Loucy (cell line): ENCODE results near the gene SLC28A1.

Experiments used
- H2AFZ ChIP-seq: fragments of 200-600 bp; sonication (generic); 2 replicates; pipeline ENCODE4 v1.6.0; 2016; ENCODE audit warnings: antibody characterized with exemption, mild to moderate bottlenecking, low read length, moderate library complexity
- H3F3A ChIP-seq: fragments of 200-600 bp; 2 replicates; pipeline ENCODE4 v1.6.0; 2016; ENCODE audit warnings: antibody characterized with exemption, low read depth, mild to moderate bottlenecking
- H3K27me3 ChIP-seq: fragments of 200-600 bp; sonication (generic); 2 replicates; pipeline ENCODE4 v1.6.1; 2014; ENCODE audit warnings: low read length, mild to moderate bottlenecking; ENCODE audit not compliant: insufficient read depth, poor library complexity, severe bottlenecking
- H3K36me3 ChIP-seq: fragments of 200-600 bp; sonication (generic); 2 replicates; pipeline ENCODE4 v1.6.1; 2016; ENCODE audit warnings: low read length; ENCODE audit not compliant: insufficient read depth
- H3K4me1 ChIP-seq: fragments of 200-600 bp; sonication (generic); 2 replicates; pipeline ENCODE4 v1.5.1; 2014; ENCODE audit warnings: low read length, mild to moderate bottlenecking; ENCODE audit not compliant: insufficient read depth, poor library complexity, severe bottlenecking
- H3K4me2 ChIP-seq: fragments of 200-600 bp; sonication (generic); 2 replicates; pipeline ENCODE4 v1.6.0; 2014; ENCODE audit warnings: antibody characterized with exemption, low read length, low read depth, mild to moderate bottlenecking; ENCODE audit not compliant: poor library complexity, severe bottlenecking
- H3K4me3 ChIP-seq: fragments of 200-600 bp; sonication (generic); 2 replicates; pipeline ENCODE4 v1.5.1; 2014; ENCODE audit warnings: low read length, mild to moderate bottlenecking, mixed read lengths; ENCODE audit not compliant: poor library complexity, severe bottlenecking
- H3K79me2 ChIP-seq: fragments of 200-600 bp; sonication (generic); 2 replicates; pipeline ENCODE4 v1.6.1; 2014; ENCODE audit warnings: low read length; ENCODE audit not compliant: insufficient read depth
- H3K9ac ChIP-seq: fragments of 200-600 bp; sonication (generic); 2 replicates; pipeline ENCODE4 v1.6.0; 2014; ENCODE audit warnings: mild to moderate bottlenecking, low read depth, low read length, moderate library complexity; ENCODE audit not compliant: poor library complexity, severe bottlenecking
- H3K9me2 ChIP-seq: fragments of 200-600 bp; sonication (generic); replicated peaks from 2 replicates; pipeline ENCODE4 v1.6.1; 2016; ENCODE audit warnings: low read depth, low read length, mixed read lengths
- H3K9me3 ChIP-seq: fragments of 200-600 bp; sonication (generic); 2 replicates; pipeline ENCODE4 v1.6.1; 2014; ENCODE audit warnings: mild to moderate bottlenecking, antibody characterized with exemption, low read length, low read depth; ENCODE audit not compliant: insufficient read depth
- H4K20me1 ChIP-seq: fragments of 200-600 bp; sonication (generic); 2 replicates; pipeline ENCODE4 v1.6.0; 2014; ENCODE audit warnings: antibody characterized with exemption, low read length, mild to moderate bottlenecking; ENCODE audit not compliant: insufficient read depth, poor library complexity, severe bottlenecking
- CTCF ChIP-seq: fragments of 200-600 bp; sonication (generic); conservative IDR thresholded peaks from 2 replicates; pipeline ENCODE4 v1.5.1; 2014; ENCODE audit warnings: mild to moderate bottlenecking, antibody characterized with exemption, low read length
- EZH2phosphoT487 ChIP-seq: fragments of 200-600 bp; IDR thresholded peaks from 2 replicates; pipeline ENCODE4 v1.6.1; 2018; ENCODE audit warnings: antibody characterized with exemption, mild to moderate bottlenecking, moderate library complexity, borderline replicate concordance

The SLC28A1 gene

GRCh38 chr15:84899750-84900149 is 15.3 kb downstream of the SLC28A1 start:
- Histone ChIP-seq H3K79me2 (no peaks in the 10 kb centered on the region), H3K9me2 (no peaks in the 10 kb centered on the region), H3K4me2 (no peak overlapping the region), H4K20me1 (no peaks in the 10 kb centered on the region), H3F3A (no peaks in the 10 kb centered on the region), H3K36me3 (no peaks in the 10 kb centered on the region), H3K4me1 (no peaks in the 10 kb centered on the region), H3K4me3 (no peak overlapping the region), H3K9me3 (peaks cover 3% of the 10 kb centered on the region; the same call in 1 of the 2 replicates), H3K9ac (no peak overlapping the region), H3K27me3 (no peaks in the 10 kb centered on the region), H2AFZ (no peak overlapping the region)
- no peak for TF ChIP-seq EZH2phosphoT487
- TF ChIP-seq CTCF: no peak

GRCh38 chr15:84901540-84901939 is 17.1 kb downstream of the SLC28A1 start:
- no peaks in the 10 kb centered on the region for H3K27me3 ChIP-seq
- no peak overlapping the region for H3K4me2 ChIP-seq
- H3K9me2 ChIP-seq: no peaks in the 10 kb centered on the region
- no peaks in the 10 kb centered on the region for H3K79me2 ChIP-seq
- no peaks in the 10 kb centered on the region for H3F3A ChIP-seq
- peaks cover 3% of the 10 kb centered on the region; the same call in 1 of the 2 replicates for H3K9me3 ChIP-seq
- no peak overlapping the region for H3K4me3 ChIP-seq
- H3K36me3 ChIP-seq: no peaks in the 10 kb centered on the region
- no peak for TF ChIP-seq CTCF
- TF ChIP-seq EZH2phosphoT487: no peak
- no peak overlapping the region for H2AFZ ChIP-seq
- H3K9ac ChIP-seq: no peak overlapping the region
- no peaks in the 10 kb centered on the region for H4K20me1 ChIP-seq
- H3K4me1 ChIP-seq: no peaks in the 10 kb centered on the region

- Histone ChIP-seq H3K4me2 (no peak overlapping the region), H3K4me1 (no peaks in the 10 kb centered on the region)
- TF ChIP-seq EZH2phosphoT487 (no peak), CTCF (no peak)
Measured at GRCh38 chr15:84903751-84904150, 19.3 kb downstream of the SLC28A1 start.

More at GRCh38 chr15:84903751-84904150, 19.3 kb downstream of the SLC28A1 start:
- H3K9me3 ChIP-seq: peaks cover 3% of the 10 kb centered on the region; the same call in 1 of the 2 replicates
- H3K27me3 ChIP-seq: no peaks in the 10 kb centered on the region
- H3K4me3 ChIP-seq: no peak overlapping the region
- H3K79me2 ChIP-seq: no peaks in the 10 kb centered on the region
- H4K20me1 ChIP-seq: no peaks in the 10 kb centered on the region
- H3K9ac ChIP-seq: no peak overlapping the region
- no peak overlapping the region for H2AFZ ChIP-seq
- H3F3A ChIP-seq: no peaks in the 10 kb centered on the region
- no peaks in the 10 kb centered on the region for H3K36me3 ChIP-seq
- no peaks in the 10 kb centered on the region for H3K9me2 ChIP-seq
